ENCODE measurements around the gene RACK1. TPM values are rescaled to one million over a fixed set of nuclear protein-coding genes. Genes with fewer than 3 reads are reported as not detected.
A peak's percentile ranks its signal among the peaks of the same experiment; 100 is the strongest.

RACK1 gene
- total and polyA plus RNA-seq, 2 of the 13 experiments (the other 11 are each of a cell fraction or from before 2014, with no cell fraction given): 2,514 to 6,141 TPM

DNA sequence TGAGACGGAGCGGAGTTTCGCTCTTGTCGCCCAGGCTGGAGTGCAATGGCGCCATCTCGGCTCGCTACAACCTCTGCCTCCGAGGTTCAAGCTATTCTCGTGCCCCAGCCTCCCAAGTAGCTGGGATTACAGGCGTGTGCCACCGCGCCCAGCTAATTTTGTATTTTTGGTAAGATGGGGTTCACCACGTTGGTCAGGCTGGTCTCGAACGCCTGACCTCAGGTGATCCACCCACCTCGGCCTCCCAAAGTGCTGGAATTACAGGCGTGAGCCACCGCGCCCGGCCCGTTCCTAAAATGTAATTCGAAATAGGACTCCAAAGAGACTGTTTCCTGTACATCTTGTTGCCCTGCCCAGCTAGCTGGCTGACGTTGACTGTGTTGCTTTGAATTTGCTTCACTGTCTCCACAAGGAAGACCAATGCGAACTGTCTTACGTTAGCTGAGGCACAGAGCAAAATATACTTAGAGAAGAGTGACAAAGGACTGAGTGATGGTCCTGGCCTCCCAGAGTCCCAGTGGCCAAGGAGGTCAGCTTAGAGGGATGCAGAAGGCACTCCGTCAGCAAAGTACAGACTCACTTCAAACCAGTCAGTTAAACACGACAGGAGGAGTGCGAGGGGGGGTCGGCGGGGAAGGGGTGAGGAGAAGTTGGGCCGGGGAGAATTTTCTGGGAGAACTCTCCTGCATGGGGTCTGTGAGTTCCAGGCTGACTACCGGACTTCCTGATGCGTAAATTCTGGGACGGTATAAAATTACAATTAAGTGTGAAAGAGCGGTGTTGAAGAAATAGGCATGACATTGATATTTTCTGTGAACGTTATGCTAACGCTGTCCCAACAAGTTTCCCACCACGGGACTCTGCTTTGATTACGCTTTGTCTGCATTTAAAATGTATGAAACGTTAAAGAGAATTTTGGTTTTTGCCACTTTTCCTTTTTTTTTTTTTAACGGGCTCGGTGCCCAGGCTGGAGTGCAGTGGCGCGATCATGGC is 27.4 kb downstream of the RACK1 start (continued):
- TF ChIP-seq, protein P1, sequence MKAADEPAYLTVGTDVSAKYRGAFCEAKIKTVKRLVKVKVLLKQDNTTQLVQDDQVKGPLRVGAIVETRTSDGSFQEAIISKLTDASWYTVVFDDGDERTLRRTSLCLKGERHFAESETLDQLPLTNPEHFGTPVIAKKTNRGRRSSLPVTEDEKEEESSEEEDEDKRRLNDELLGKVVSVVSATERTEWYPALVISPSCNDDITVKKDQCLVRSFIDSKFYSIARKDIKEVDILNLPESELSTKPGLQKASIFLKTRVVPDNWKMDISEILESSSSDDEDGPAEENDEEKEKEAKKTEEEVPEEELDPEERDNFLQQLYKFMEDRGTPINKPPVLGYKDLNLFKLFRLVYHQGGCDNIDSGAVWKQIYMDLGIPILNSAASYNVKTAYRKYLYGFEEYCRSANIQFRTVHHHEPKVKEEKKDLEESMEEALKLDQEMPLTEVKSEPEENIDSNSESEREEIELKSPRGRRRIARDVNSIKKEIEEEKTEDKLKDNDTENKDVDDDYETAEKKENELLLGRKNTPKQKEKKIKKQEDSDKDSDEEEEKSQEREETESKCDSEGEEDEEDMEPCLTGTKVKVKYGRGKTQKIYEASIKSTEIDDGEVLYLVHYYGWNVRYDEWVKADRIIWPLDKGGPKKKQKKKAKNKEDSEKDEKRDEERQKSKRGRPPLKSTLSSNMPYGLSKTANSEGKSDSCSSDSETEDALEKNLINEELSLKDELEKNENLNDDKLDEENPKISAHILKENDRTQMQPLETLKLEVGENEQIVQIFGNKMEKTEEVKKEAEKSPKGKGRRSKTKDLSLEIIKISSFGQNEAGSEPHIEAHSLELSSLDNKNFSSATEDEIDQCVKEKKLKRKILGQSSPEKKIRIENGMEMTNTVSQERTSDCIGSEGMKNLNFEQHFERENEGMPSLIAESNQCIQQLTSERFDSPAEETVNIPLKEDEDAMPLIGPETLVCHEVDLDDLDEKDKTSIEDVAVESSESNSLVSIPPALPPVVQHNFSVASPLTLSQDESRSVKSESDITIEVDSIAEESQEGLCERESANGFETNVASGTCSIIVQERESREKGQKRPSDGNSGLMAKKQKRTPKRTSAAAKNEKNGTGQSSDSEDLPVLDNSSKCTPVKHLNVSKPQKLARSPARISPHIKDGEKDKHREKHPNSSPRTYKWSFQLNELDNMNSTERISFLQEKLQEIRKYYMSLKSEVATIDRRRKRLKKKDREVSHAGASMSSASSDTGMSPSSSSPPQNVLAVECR (CRISPR knock-in tag; IDR thresholded peaks at IDR 0.05; ENCODE audit: borderline replicate concordance): peak; percentile 36; the same call in 1 of the 2 replicates
- no peak for TF ChIP-seq HNRNPL (IDR thresholded peaks at IDR 0.05; ENCODE audit: low read depth, low read length)
- no peak for TF ChIP-seq ESRRA (CRISPR knock-in tag; IDR thresholded peaks at IDR 0.05; ENCODE audit: low read depth)
- no peak for TF ChIP-seq ZNF782 (CRISPR knock-in tag; IDR thresholded peaks at IDR 0.05; ENCODE audit: borderline replicate concordance)
- TF ChIP-seq, protein P2, sequence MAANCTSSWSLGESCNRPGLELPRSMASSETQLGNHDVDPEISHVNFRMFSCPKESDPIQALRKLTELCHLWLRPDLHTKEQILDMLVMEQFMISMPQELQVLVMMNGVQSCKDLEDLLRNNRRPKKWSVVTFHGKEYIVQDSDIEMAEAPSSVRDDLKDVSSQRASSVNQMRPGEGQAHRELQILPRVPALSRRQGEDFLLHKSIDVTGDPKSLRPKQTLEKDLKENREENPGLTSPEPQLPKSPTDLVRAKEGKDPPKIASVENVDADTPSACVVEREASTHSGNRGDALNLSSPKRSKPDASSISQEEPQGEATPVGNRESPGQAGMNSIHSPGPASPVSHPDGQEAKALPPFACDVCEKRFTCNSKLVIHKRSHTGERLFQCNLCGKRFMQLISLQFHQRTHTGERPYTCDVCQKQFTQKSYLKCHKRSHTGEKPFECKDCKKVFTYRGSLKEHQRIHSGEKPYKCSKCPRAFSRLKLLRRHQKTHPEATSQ (CRISPR knock-in tag; IDR thresholded peaks at IDR 0.05; ENCODE audit: borderline replicate concordance): no peak
- TF ChIP-seq TSC22D2 (CRISPR knock-in tag; IDR thresholded peaks at IDR 0.05; ENCODE audit: borderline replicate concordance): no peak
- TF ChIP-seq DPF2 (CRISPR knock-in tag; IDR thresholded peaks at IDR 0.05; ENCODE audit: borderline replicate concordance, low read depth): no peak
- TF ChIP-seq, protein P3, sequence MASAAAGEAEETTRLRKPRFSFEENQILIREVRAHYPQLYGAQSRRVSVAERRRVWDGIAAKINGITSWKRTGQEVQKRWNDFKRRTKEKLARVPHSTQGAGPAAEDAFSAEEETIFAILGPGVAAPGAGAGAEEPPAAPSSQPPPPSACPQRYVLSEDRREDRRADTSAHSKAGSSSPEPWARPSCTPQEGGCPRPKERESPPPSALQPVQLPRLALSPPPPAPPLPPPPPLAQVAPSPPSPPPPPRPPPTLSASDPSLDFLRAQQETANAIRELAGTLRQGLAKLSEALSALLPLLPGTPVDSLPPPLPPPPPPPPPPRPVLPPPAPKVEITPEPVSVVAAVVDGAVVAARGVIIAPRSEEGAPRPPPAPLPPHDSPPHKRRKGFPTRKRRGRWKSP (CRISPR knock-in tag; IDR thresholded peaks at IDR 0.05): no peak
- peak; percentile 48; the same call in 1 of the 2 replicates for TF ChIP-seq ZNF766 (CRISPR knock-in tag; IDR thresholded peaks at IDR 0.05; ENCODE audit: borderline replicate concordance)
- no peak for TF ChIP-seq SYNCRIP (IDR thresholded peaks at IDR 0.05; ENCODE audit: insufficient read depth, low read depth, low read length)
- TF ChIP-seq, protein P4, sequence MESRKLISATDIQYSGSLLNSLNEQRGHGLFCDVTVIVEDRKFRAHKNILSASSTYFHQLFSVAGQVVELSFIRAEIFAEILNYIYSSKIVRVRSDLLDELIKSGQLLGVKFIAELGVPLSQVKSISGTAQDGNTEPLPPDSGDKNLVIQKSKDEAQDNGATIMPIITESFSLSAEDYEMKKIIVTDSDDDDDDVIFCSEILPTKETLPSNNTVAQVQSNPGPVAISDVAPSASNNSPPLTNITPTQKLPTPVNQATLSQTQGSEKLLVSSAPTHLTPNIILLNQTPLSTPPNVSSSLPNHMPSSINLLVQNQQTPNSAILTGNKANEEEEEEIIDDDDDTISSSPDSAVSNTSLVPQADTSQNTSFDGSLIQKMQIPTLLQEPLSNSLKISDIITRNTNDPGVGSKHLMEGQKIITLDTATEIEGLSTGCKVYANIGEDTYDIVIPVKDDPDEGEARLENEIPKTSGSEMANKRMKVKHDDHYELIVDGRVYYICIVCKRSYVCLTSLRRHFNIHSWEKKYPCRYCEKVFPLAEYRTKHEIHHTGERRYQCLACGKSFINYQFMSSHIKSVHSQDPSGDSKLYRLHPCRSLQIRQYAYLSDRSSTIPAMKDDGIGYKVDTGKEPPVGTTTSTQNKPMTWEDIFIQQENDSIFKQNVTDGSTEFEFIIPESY (CRISPR knock-in tag; IDR thresholded peaks at IDR 0.05): no peak
- TF ChIP-seq ZFX (CRISPR knock-in tag; IDR thresholded peaks at IDR 0.05; ENCODE audit: low read depth): 0 out of 2 replicates have a peak, but pooled peaks have one; percentile 20
- no peak for TF ChIP-seq NRL (CRISPR knock-in tag; IDR thresholded peaks at IDR 0.05; ENCODE audit: borderline replicate concordance)
- no peak for TF ChIP-seq PHB2 (IDR thresholded peaks at IDR 0.05; ENCODE audit: partially characterized antibody)
- TF ChIP-seq ZNF460 (CRISPR knock-in tag; IDR thresholded peaks at IDR 0.05; ENCODE audit: borderline replicate concordance): peak; percentile 91
- peak; percentile 82; the same call in 1 of the 2 replicates for TF ChIP-seq ADNP (CRISPR knock-in tag; IDR thresholded peaks at IDR 0.05)
- TF ChIP-seq YEATS4 (CRISPR knock-in tag; IDR thresholded peaks at IDR 0.05; ENCODE audit: borderline replicate concordance): no peak
- TF ChIP-seq KLF9 (CRISPR knock-in tag; IDR thresholded peaks at IDR 0.05; ENCODE audit: low read depth): no peak
- no peak for TF ChIP-seq NONO (IDR thresholded peaks at IDR 0.05)
- TF ChIP-seq NONO (CRISPR knock-in tag; conservative IDR thresholded peaks at IDR 0.05): no peak

Data from HepG2 (cell line).